Measurements from ENCODE around the gene R3HCC1L.

Gene R3HCC1L

GRCh38 chr10:98251399-98251798 is 116.9 kb downstream of the R3HCC1L start (continued):
- TF ChIP-seq, protein P1, sequence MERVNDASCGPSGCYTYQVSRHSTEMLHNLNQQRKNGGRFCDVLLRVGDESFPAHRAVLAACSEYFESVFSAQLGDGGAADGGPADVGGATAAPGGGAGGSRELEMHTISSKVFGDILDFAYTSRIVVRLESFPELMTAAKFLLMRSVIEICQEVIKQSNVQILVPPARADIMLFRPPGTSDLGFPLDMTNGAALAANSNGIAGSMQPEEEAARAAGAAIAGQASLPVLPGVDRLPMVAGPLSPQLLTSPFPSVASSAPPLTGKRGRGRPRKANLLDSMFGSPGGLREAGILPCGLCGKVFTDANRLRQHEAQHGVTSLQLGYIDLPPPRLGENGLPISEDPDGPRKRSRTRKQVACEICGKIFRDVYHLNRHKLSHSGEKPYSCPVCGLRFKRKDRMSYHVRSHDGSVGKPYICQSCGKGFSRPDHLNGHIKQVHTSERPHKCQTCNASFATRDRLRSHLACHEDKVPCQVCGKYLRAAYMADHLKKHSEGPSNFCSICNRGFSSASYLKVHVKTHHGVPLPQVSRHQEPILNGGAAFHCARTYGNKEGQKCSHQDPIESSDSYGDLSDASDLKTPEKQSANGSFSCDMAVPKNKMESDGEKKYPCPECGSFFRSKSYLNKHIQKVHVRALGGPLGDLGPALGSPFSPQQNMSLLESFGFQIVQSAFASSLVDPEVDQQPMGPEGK (CRISPR knock-in tag; IDR thresholded peaks at IDR 0.05; ENCODE audit: borderline replicate concordance) = no peak
- no peak for TF ChIP-seq ZFP30 (CRISPR knock-in tag; IDR thresholded peaks at IDR 0.05)

- TF ChIP-seq ZNF8 (CRISPR knock-in tag; IDR thresholded peaks at IDR 0.05) = no peak
- TF ChIP-seq ZC3H10 (CRISPR knock-in tag; IDR thresholded peaks at IDR 0.05) = no peak
- TF ChIP-seq, protein P2, sequence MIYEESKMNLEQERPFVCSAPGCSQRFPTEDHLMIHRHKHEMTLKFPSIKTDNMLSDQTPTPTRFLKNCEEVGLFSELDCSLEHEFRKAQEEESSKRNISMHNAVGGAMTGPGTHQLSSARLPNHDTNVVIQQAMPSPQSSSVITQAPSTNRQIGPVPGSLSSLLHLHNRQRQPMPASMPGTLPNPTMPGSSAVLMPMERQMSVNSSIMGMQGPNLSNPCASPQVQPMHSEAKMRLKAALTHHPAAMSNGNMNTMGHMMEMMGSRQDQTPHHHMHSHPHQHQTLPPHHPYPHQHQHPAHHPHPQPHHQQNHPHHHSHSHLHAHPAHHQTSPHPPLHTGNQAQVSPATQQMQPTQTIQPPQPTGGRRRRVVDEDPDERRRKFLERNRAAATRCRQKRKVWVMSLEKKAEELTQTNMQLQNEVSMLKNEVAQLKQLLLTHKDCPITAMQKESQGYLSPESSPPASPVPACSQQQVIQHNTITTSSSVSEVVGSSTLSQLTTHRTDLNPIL (CRISPR knock-in tag; IDR thresholded peaks at IDR 0.05; ENCODE audit: low read depth) = no peak
- TF ChIP-seq ARNTL (CRISPR knock-in tag; IDR thresholded peaks at IDR 0.05; ENCODE audit: borderline replicate concordance, low read depth) = no peak
- TF ChIP-seq RARB (CRISPR knock-in tag; IDR thresholded peaks at IDR 0.05) = no peak
- TF ChIP-seq ZFP3 (CRISPR knock-in tag; IDR thresholded peaks at IDR 0.05) = no peak
- TF ChIP-seq TCF4 (CRISPR knock-in tag; IDR thresholded peaks at IDR 0.05; ENCODE audit: borderline replicate concordance) = no peak
- TF ChIP-seq ZFP30 (CRISPR knock-in tag; IDR thresholded peaks at IDR 0.05) = no peak
- TF ChIP-seq CSDC2 (CRISPR knock-in tag; IDR thresholded peaks at IDR 0.05) = no peak
- TF ChIP-seq, protein P3, sequence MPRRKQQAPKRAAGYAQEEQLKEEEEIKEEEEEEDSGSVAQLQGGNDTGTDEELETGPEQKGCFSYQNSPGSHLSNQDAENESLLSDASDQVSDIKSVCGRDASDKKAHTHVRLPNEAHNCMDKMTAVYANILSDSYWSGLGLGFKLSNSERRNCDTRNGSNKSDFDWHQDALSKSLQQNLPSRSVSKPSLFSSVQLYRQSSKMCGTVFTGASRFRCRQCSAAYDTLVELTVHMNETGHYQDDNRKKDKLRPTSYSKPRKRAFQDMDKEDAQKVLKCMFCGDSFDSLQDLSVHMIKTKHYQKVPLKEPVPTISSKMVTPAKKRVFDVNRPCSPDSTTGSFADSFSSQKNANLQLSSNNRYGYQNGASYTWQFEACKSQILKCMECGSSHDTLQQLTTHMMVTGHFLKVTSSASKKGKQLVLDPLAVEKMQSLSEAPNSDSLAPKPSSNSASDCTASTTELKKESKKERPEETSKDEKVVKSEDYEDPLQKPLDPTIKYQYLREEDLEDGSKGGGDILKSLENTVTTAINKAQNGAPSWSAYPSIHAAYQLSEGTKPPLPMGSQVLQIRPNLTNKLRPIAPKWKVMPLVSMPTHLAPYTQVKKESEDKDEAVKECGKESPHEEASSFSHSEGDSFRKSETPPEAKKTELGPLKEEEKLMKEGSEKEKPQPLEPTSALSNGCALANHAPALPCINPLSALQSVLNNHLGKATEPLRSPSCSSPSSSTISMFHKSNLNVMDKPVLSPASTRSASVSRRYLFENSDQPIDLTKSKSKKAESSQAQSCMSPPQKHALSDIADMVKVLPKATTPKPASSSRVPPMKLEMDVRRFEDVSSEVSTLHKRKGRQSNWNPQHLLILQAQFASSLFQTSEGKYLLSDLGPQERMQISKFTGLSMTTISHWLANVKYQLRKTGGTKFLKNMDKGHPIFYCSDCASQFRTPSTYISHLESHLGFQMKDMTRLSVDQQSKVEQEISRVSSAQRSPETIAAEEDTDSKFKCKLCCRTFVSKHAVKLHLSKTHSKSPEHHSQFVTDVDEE (CRISPR knock-in tag; IDR thresholded peaks at IDR 0.05) = no peak
- ATAC-seq = no peak
These were observed 118.0 kb downstream of the R3HCC1L start for GRCh38 chr10:98252464-98252863.

DNA sequence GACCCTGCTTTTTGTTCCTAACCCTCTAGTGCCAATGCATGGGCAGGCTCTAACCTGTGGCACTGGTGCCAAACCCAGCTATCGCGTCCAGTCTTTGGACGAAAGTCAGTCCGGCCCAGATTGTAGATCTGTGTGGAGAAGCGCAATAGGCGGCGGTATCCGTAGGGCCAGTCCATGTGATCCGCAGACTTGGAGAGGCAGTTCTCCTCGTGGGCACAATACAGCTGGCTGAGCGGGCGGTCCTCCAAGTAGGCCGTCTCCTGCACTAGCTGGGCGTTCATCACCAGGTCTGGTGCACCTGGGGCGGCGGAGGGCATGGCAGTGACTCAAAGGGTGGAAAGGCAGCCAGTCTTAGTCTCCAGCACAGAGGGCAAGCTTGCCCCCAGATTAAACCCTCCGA is 119.0 kb downstream of the R3HCC1L start:
- no peak for ATAC-seq
- TF ChIP-seq, protein P4, sequence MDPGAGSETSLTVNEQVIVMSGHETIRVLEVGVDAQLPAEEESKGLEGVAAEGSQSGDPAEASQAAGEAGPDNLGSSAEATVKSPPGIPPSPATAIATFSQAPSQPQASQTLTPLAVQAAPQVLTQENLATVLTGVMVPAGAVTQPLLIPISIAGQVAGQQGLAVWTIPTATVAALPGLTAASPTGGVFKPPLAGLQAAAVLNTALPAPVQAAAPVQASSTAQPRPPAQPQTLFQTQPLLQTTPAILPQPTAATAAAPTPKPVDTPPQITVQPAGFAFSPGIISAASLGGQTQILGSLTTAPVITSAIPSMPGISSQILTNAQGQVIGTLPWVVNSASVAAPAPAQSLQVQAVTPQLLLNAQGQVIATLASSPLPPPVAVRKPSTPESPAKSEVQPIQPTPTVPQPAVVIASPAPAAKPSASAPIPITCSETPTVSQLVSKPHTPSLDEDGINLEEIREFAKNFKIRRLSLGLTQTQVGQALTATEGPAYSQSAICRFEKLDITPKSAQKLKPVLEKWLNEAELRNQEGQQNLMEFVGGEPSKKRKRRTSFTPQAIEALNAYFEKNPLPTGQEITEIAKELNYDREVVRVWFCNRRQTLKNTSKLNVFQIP (CRISPR knock-in tag; IDR thresholded peaks at IDR 0.05; ENCODE audit: borderline replicate concordance, low read depth) = no peak
- no peak for TF ChIP-seq TCF4 (CRISPR knock-in tag; IDR thresholded peaks at IDR 0.05; ENCODE audit: borderline replicate concordance)
- no peak for TF ChIP-seq ZC3H10 (CRISPR knock-in tag; IDR thresholded peaks at IDR 0.05)
- TF ChIP-seq ZFP3 (CRISPR knock-in tag; IDR thresholded peaks at IDR 0.05) = no peak
- TF ChIP-seq ZNF70 (CRISPR knock-in tag; IDR thresholded peaks at IDR 0.05) = no peak
- TF ChIP-seq, protein P3 (CRISPR knock-in tag; IDR thresholded peaks at IDR 0.05) = no peak
- TF ChIP-seq OSR1 (CRISPR knock-in tag; IDR thresholded peaks at IDR 0.05) = no peak
- TF ChIP-seq BACH2 (CRISPR knock-in tag; IDR thresholded peaks at IDR 0.05; ENCODE audit: borderline replicate concordance) = no peak
- TF ChIP-seq PPARA (CRISPR knock-in tag; IDR thresholded peaks at IDR 0.05; ENCODE audit: borderline replicate concordance) = no peak
- TF ChIP-seq ZNF8 (CRISPR knock-in tag; IDR thresholded peaks at IDR 0.05) = no peak
- TF ChIP-seq RARB (CRISPR knock-in tag; IDR thresholded peaks at IDR 0.05) = no peak
- no peak for TF ChIP-seq ZNF565 (CRISPR knock-in tag; conservative IDR thresholded peaks at IDR 0.05; ENCODE audit: low read depth)
- TF ChIP-seq ARNTL (CRISPR knock-in tag; IDR thresholded peaks at IDR 0.05; ENCODE audit: borderline replicate concordance, low read depth) = no peak
- no peak for TF ChIP-seq CSRNP3 (CRISPR knock-in tag; IDR thresholded peaks at IDR 0.05)
- no peak for TF ChIP-seq CSDC2 (CRISPR knock-in tag; IDR thresholded peaks at IDR 0.05)
- TF ChIP-seq, protein P2 (CRISPR knock-in tag; IDR thresholded peaks at IDR 0.05; ENCODE audit: low read depth) = no peak
